ENCODE measurements around the gene NIPAL4.
A peak's percentile ranks its signal among the peaks of the same experiment; 100 is the strongest.

Gene NIPAL4

DNA sequence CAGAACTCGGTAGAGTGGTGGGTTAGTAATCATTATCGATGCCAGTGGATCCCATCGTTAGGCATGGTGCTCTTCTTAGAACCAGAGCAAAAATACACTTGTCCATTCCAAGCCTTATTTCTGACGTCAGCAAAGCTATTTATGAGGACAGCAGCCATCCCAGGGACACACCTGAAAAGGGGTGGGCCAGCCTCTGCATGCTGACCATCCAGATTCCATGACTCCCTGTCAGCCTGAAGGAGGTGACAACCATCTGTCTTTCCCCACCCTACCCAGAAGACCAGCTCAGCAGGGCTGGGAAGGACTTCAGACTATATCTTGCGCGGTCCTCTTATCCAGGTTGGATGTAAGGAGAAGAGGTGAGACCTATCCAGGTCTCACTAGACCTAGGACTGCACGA lies 5.7 kb upstream of the NIPAL4 start:
- H3K9me3 Mint-ChIP-seq: no peaks in the 10 kb centered on the region
- no peak for ATAC-seq
- H3K27ac Mint-ChIP-seq: no peak overlapping the region
- H3K36me3 Mint-ChIP-seq (ENCODE audit: low read depth): no peaks in the 10 kb centered on the region
- H3K4me1 Mint-ChIP-seq: peaks cover 6% of the 10 kb centered on the region
- DNase-seq: no peak
- no peak overlapping the region for H3K4me3 Mint-ChIP-seq
- H3K27me3 Mint-ChIP-seq: peaks cover 15% of the 10 kb centered on the region

DNA sequence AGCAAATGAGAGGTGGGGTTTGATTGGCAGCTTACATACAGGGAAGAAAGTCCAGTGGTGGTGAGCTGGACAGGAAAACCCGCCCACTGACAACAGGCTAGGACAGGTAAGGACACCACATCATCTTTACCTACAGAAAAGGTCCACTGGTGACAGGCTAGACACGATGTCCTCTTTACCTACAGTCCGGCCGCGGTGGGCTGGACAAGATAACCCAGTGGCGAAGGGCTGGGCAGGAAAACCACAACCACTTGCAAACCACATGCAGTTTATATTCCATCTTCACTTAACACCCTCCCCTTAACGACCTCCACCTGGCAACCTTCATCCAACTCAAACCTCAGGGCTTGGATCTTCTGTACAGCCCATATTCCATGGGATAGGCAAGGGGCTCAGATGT lies 5.0 kb upstream of the NIPAL4 start:
- Mint-ChIP-seq H3K9me3 (no peaks in the 10 kb centered on the region), H3K27ac (no peak overlapping the region), H3K27me3 (peaks cover 19% of the 10 kb centered on the region), H3K4me3 (no peak overlapping the region), H3K36me3 (ENCODE audit: low read depth) (no peaks in the 10 kb centered on the region), H3K4me1 (peaks cover 6% of the 10 kb centered on the region)
- DNase-seq (no peak), ATAC-seq (no peak)

DNA sequence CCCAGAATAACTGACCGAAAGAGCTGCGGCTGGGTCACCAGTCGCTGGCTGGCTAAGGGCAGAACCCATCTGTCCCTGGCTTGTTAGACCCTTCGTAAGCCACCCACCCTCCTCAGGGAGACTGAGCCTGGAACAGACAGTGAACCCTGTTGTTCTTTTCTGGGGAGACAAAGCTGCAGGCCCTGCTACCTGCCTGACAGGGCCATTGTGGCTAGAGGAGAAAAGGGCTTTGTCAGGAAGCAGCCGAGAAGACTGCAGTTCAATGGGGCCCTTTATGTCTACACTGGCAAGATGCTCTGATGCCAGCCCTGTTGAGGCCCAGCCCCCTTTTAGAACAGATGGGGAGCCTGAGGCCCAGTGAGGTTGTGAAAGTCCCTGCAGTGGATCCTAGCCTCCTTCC lies 3.7 kb upstream of the NIPAL4 start:
- H3K4me3 Mint-ChIP-seq: no peak overlapping the region
- ATAC-seq (no peak), DNase-seq (no peak)

DNA sequence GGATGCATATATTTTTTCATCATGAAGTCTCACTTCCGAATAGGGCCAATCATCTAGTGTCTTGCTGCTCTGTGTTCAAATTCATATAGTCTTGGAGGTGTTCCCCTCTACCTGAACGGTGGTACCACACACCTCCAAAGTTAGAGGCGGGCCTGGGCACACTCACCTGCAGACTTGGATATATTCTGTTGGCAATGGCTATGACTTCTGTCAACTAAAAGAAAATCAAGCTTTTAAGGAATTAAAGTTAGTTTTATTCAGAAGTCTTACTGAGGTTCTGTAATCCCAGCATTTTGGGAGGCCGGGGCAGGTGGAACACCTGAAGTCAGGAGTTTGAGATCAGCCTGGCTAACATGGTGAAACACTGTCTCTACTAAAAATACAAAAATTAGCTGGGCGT lies 2.6 kb upstream of the NIPAL4 start:
- H3K36me3 Mint-ChIP-seq (ENCODE audit: low read depth): no peaks in the 10 kb centered on the region
- no peak overlapping the region for H3K4me3 Mint-ChIP-seq
- peaks cover 11% of the 10 kb centered on the region for H3K4me1 Mint-ChIP-seq
- H3K9me3 Mint-ChIP-seq: no peaks in the 10 kb centered on the region
- H3K27ac Mint-ChIP-seq: no peak overlapping the region
- H3K27me3 Mint-ChIP-seq: peaks cover 37% of the 10 kb centered on the region
- ATAC-seq: no peak
- no peak for DNase-seq

More for the DNA sequence above, 3.7 kb upstream of the NIPAL4 start:
- Mint-ChIP-seq H3K4me1 (peaks cover 11% of the 10 kb centered on the region), H3K27ac (no peak overlapping the region), H3K36me3 (ENCODE audit: low read depth) (no peaks in the 10 kb centered on the region), H3K9me3 (no peaks in the 10 kb centered on the region), H3K27me3 (peaks cover 30% of the 10 kb centered on the region)

DNA sequence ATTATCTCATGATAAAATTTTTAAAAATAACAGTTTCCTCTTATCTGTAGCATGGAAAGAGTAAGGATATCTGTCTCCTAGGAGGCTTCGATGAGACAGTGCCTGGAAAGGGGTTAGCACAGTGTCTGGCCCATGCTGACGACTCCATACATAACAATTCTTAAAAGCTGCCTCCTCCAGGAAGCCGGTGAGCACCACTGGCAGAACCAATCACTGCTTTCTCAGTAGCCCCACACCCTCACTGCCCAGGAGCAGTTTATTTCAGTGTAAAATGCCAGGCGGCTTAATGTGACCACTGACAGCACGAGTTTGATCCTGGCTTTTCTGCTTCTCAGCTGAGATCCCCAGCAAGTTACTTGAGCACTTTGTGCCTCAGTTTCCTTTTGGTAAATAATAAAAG lies 1.2 kb upstream of the NIPAL4 start:
- no peak for ATAC-seq
- Mint-ChIP-seq H3K4me3 (no peak overlapping the region), H3K27ac (no peak overlapping the region), H3K36me3 (ENCODE audit: low read depth) (no peaks in the 10 kb centered on the region), H3K27me3 (peaks cover 42% of the 10 kb centered on the region), H3K4me1 (peaks cover 16% of the 10 kb centered on the region), H3K9me3 (no peaks in the 10 kb centered on the region)
- no peak for DNase-seq

DNA sequence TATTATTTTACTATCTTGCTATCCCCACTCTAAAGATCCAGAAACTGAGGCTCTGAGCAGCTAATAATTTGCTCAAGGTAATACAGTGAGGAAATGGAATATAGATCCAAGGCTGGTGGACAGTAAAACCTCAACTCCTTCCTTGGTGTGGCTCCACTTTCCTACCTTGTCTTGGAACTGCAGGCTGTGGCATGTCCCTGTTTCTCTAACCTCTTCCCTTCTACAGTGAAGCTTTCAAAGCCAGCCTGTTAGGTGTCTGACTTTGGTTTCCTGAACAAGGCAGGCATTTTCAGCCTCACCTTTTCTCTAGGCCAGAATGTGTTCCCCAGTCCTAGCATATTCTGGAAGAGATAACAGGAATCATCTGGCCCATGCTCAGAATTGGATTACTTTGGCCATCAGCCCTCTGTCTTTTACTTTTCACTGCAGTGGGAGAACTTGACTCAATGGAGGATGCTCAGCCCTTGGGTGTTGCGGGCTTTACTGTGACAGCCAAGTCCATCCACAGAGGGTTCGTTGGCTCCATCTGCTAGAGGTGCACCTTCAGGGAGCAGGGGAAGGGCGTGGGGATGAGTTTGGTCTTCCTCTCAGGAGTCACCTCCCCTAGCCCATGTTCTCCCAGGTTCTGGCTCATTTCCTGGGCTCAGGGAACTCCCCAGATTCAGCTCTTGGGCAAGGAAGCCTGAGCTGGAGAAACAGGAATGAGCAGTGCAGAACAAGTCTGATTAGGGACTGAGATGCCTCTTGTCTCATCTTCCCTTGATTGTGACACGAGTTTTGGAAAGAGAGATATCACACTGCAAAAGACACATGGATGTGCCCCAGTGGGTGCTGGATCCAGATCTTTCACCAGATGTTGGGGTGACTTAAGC lies 1.1 kb downstream of the NIPAL4 start:
- ATAC-seq: no peak
- Mint-ChIP-seq H3K9me3 (no peaks in the 10 kb centered on the region), H3K36me3 (ENCODE audit: low read depth) (no peaks in the 10 kb centered on the region), H3K4me1 (peaks cover 29% of the 10 kb centered on the region), H3K4me3 (peak overlapping the region; percentile 68), H3K27ac (peak overlapping the region; percentile 26), H3K27me3 (peaks cover 39% of the 10 kb centered on the region)
- DNase-seq: no peak

DNA sequence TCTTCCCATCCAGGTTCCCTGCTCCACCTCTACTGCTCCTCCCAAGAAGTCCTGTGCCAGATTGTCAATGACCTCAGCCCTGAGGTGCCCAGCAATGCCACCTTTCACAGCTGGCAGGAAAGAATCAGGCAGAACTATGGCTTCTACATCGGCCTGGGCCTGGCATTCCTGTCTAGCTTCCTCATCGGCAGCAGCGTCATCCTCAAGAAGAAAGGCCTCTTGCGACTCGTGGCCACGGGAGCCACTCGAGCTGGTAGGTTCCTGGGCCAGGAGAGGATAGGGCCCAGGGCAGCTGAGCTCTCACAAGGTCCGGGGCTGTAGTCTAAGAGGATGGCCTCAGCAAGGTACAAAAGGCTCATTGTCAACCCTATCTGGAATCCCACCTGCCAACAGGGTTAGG lies 3.1 kb downstream of the NIPAL4 start:
- no peak overlapping the region for H3K27ac Mint-ChIP-seq
- peaks cover 29% of the 10 kb centered on the region for H3K4me1 Mint-ChIP-seq
- DNase-seq (no peak), ATAC-seq (no peak)
- H3K27me3 Mint-ChIP-seq: peaks cover 39% of the 10 kb centered on the region
- no peaks in the 10 kb centered on the region for H3K36me3 Mint-ChIP-seq (ENCODE audit: low read depth)
- H3K4me3 Mint-ChIP-seq: no peak overlapping the region
- H3K9me3 Mint-ChIP-seq: no peaks in the 10 kb centered on the region

DNA sequence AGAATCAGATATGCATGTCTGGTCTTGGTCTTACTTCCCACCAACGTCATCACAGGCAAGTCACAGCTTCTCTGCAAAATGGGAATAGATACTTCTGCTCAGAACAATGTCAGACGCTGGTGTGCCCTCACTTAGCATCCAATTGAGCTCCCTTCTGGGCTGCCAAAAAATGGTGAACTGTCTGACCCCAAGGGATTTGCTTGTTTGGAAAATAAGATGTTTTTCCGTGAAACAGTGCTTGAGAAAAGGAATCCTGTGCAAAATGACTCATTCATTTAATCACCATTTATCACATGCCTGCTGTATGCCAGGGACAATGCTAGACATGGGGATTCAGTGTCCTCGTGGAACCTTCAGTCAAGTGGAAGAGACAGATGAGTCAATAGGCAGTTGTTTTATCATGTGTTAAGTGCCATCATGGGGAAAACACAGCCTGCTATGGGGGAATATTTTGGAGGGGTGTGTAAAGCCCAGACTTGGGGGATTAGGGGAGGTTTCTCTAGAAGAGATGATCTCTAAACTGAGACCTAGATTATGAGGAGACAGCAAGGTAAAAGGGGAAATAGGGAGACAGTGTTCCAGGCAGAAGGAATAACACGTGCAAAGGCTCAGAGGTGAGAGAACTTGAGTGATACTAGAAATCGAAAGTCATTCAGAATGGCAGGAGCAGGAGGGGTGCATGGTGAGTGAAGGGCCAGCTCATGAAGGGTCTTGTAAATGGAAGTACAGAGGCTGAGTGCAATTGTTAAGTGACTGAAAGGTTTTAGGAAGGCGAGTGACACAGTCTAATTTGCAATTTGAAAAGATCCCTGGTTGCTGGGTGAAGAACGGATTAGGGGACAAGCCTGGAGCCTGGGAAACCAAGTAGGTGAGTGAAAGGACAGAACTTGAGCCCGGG lies 3.9 kb downstream of the NIPAL4 start:
- DNase-seq (no peak), ATAC-seq (no peak)
- H3K27me3 Mint-ChIP-seq: peaks cover 37% of the 10 kb centered on the region
- H3K4me3 Mint-ChIP-seq: no peak overlapping the region
- H3K36me3 Mint-ChIP-seq (ENCODE audit: low read depth): no peaks in the 10 kb centered on the region
- no peaks in the 10 kb centered on the region for H3K9me3 Mint-ChIP-seq
- H3K27ac Mint-ChIP-seq: peak overlapping the region; percentile 31
- H3K4me1 Mint-ChIP-seq: peaks cover 26% of the 10 kb centered on the region

DNA sequence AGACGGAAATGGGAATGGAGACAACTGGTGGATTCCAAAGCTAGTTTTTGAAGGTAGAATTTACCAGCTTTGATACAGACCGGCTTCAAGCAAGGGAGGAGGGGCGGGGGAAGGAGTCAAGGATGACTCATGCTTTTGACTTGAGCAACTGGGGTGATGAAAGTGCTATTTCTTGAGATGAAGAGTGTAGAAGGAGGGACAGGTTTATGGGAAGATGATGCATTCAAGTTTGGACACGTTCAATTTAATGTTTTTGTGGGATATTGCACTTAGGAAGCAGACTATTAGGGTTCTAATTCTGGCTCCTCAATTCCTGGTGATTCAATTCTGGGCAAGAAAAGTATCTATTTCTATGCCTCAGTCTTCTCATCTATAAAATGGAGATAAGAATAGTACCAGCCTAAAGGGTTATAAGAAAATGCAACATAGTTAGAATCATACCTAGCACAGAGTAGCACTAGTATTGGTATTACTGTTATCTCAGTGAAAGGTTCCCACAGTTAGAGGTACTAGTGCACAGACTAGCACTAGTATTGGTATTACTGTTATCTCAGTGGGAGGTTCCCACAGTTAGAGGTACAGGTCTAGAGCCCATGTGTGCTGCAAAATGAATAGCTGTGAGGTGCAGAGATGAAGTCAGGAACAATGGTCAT lies 4.6 kb downstream of the NIPAL4 start:
- peak; percentile 60 for DNase-seq
- H3K27ac Mint-ChIP-seq: peak overlapping the region; percentile 34
- H3K27me3 Mint-ChIP-seq: peaks cover 30% of the 10 kb centered on the region
- peaks cover 26% of the 10 kb centered on the region for H3K4me1 Mint-ChIP-seq
- no peaks in the 10 kb centered on the region for H3K36me3 Mint-ChIP-seq (ENCODE audit: low read depth)
- H3K4me3 Mint-ChIP-seq: no peak overlapping the region
- no peaks in the 10 kb centered on the region for H3K9me3 Mint-ChIP-seq
- peak; percentile 92 for ATAC-seq

DNA sequence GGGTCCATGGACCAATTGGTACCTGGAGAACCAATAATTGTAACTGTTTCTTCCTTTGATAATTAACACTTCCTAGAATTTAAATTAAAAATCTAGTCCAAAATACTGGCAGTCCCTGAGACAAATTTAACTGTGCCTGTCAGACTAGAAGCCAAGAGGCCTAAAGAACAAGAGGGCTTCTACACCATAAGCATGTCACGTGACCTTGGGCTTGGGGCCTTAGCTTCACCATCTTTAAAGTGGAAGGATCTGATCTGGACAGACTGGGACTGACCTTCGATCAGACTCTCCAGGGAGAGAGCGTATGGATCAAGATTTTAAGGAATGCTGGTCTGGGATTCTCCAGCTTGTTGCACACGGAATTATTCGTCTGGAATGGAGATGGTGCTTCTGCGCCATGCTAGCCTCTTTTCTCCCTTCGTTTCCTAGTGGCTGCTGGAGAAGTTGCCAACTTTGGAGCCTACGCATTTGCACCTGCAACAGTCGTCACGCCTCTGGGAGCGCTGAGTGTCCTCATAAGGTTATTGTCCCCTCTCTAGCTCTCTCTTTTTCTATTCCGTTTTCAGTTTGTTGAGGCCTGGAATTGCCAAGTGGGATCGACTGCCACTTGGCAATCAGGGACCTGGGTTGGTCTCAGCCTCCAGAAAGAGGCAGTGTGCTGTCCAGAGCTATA lies 8.4 kb downstream of the NIPAL4 start:
- ATAC-seq (no peak), DNase-seq (no peak)
- H3K36me3 Mint-ChIP-seq (ENCODE audit: low read depth): peaks cover 4% of the 10 kb centered on the region
- peaks cover 9% of the 10 kb centered on the region for H3K27me3 Mint-ChIP-seq
- no peaks in the 10 kb centered on the region for H3K9me3 Mint-ChIP-seq
- H3K4me1 Mint-ChIP-seq: peaks cover 20% of the 10 kb centered on the region
- H3K4me3 Mint-ChIP-seq: no peak overlapping the region
- no peak overlapping the region for H3K27ac Mint-ChIP-seq

DNA sequence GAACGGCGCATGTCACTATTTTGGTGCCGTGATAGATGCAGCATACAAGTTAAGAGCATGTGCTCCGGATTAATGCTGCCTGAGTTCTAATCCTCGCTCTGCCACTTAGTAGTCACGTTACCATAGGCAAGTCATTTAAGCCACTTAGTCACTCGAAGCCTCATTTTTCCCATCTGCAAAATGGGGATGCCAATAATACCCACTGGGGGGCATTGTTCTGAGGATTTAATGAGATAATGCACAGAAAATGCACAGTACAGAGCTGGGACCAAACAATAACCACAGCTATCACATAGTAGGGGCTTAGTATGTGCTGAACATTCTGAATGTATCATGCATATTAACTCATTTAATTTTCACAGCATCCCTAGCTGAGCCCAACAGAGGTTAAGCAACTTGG lies 9.1 kb downstream of the NIPAL4 start:
- no peak overlapping the region for H3K27ac Mint-ChIP-seq
- ATAC-seq: no peak
- no peaks in the 10 kb centered on the region for H3K9me3 Mint-ChIP-seq

DNA sequence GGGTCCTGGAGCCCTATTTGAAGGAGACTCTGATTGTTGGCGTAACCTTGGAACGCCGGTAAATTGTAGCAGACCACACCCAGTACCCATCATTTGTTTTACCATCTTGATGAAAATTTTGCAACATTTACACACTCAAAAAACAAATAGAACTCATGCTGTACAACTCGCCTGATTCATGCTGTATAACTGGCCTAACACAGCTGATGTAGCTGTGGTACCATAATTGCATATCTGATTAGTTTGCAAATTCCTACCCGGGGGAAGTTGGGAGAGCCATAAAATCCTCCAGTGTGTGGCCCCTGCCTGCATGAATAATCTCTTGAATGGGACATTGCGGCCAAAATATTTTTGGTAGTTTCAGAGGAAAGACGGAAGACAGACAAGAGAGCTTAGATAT lies 9.7 kb downstream of the NIPAL4 start:
- DNase-seq: no peak
- peaks cover 5% of the 10 kb centered on the region for H3K27me3 Mint-ChIP-seq
- peaks cover 7% of the 10 kb centered on the region for H3K4me1 Mint-ChIP-seq
- H3K36me3 Mint-ChIP-seq (ENCODE audit: low read depth): peaks cover 4% of the 10 kb centered on the region
- H3K4me3 Mint-ChIP-seq: no peak overlapping the region
- H3K27ac Mint-ChIP-seq: no peak overlapping the region
- ATAC-seq: no peak
- H3K9me3 Mint-ChIP-seq: no peaks in the 10 kb centered on the region

More for the DNA sequence above, 9.1 kb downstream of the NIPAL4 start:
- Mint-ChIP-seq H3K27me3 (peaks cover 5% of the 10 kb centered on the region), H3K36me3 (ENCODE audit: low read depth) (peaks cover 4% of the 10 kb centered on the region), H3K4me3 (no peak overlapping the region), H3K4me1 (peaks cover 14% of the 10 kb centered on the region)
- no peak for DNase-seq

DNA sequence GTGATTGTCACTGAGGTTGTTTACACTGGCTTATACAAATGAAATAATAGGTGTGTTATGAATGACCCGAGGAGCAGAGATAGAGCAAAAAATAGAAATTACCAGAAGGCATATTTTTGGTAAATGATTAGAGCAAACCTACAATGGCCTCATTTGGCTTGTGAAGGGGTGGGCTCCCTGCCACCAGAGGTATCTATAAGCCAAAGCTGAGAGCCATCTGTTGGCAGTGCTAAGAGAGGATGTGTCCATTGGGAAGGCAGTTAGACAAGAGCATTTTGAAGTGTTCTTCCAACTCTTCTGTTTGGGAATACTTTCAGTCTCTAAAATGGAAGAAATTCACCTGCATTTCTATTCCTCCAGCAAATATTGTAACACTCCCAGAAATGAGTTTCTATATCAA lies 10.6 kb downstream of the NIPAL4 start:
- Mint-ChIP-seq H3K4me3 (no peak overlapping the region), H3K27me3 (peaks cover 2% of the 10 kb centered on the region), H3K9me3 (no peaks in the 10 kb centered on the region), H3K27ac (no peak overlapping the region), H3K36me3 (ENCODE audit: low read depth) (peaks cover 4% of the 10 kb centered on the region), H3K4me1 (no peaks in the 10 kb centered on the region)
- no peak for DNase-seq
- ATAC-seq: no peak

DNA sequence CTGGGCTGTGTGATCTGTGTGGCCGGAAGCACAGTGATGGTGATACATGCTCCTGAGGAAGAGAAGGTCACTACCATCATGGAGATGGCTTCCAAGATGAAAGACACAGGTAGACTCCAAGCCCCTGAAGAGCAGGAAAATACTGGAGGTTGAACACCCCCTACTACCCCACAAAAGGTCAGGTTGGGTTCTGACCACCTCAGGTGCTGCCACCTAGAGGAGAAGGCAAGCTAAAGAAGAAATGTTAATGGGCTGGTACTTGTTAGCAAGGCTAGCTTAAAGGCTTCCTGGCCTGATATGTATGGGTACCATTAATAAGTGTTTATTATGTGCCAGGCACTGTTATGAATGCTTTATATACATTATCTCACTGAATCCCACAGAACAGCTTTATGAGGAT lies 11.7 kb downstream of the NIPAL4 start:
- Mint-ChIP-seq H3K4me3 (no peak overlapping the region), H3K36me3 (ENCODE audit: low read depth) (peaks cover 4% of the 10 kb centered on the region), H3K9me3 (no peaks in the 10 kb centered on the region), H3K27ac (no peak overlapping the region), H3K27me3 (no peaks in the 10 kb centered on the region), H3K4me1 (no peaks in the 10 kb centered on the region)
- ATAC-seq (peak; percentile 61), DNase-seq (peak; percentile 49)
